ENCODE data around the gene BRD3. TPM values are rescaled to one million over a fixed set of nuclear protein-coding genes. Genes with fewer than 3 reads are reported as not detected.

BRD3 gene
- total RNA-seq, 1 experiment from 2014 or later, result 25.6 TPM

DNA sequence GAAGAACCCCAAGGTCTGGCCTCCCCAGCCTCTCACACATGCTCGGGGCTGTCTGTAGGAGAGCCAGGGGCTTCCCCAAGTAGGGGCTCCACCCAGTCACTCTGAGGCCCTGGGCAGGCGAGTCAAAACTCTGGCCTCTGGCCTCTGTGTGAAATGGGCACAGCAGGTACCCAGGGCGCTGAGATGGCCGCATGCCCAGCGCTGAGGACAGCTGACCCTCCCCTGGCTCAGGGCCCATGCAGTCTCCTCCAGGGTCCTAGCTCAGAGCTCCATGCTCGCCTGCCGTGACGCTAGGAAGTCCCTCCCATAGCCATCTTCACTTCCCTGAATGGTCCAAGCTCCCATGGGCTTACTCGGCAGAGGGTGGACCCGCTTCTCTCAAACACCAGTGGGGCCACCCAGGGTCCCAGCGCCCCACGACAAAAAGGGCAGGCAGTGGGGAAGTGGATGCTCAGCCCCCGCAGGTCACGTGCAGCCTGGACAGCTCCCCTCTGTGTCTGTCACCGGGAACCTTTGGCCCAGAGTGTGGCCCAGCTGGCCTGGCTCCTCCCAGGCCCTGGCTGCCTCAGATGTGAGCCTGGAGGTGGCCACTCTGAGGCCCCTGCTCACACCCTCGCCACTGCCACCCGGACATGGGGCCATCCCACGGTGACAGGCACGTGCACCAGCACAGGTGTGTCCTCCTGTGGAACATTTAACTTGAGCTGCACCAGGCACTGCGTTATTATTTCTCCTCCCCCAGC, 63.5 kb downstream of the BRD3 start:
- DNase-seq (ENCODE audit: unreplicated experiment), result no peak
- Mint-ChIP-seq H3K9me3 (ENCODE audit: unreplicated experiment) (no peaks in the 10 kb centered on the region), H3K4me1 (ENCODE audit: insufficient read depth, unreplicated experiment) (no peaks in the 10 kb centered on the region), H3K27me3 (ENCODE audit: insufficient read depth, unreplicated experiment) (peaks cover 13% of the 10 kb centered on the region), H3K36me3 (ENCODE audit: insufficient read depth, unreplicated experiment) (no peaks in the 10 kb centered on the region), H3K4me3 (ENCODE audit: unreplicated experiment) (no peak overlapping the region), H3K27ac (ENCODE audit: low read depth, unreplicated experiment) (no peak overlapping the region)
- no TSS peak for BruUV-seq (replicated peaks)
- TF ChIP-seq, protein P1, sequence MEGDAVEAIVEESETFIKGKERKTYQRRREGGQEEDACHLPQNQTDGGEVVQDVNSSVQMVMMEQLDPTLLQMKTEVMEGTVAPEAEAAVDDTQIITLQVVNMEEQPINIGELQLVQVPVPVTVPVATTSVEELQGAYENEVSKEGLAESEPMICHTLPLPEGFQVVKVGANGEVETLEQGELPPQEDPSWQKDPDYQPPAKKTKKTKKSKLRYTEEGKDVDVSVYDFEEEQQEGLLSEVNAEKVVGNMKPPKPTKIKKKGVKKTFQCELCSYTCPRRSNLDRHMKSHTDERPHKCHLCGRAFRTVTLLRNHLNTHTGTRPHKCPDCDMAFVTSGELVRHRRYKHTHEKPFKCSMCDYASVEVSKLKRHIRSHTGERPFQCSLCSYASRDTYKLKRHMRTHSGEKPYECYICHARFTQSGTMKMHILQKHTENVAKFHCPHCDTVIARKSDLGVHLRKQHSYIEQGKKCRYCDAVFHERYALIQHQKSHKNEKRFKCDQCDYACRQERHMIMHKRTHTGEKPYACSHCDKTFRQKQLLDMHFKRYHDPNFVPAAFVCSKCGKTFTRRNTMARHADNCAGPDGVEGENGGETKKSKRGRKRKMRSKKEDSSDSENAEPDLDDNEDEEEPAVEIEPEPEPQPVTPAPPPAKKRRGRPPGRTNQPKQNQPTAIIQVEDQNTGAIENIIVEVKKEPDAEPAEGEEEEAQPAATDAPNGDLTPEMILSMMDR (IDR thresholded peaks at IDR 0.05; ENCODE audit: unreplicated experiment), result no peak
- intact Hi-C loops (cut with micrococcal nuclease), result no loop called here
- ChIA-PET POLR2A (interaction anchor here (1.6 kb wide), 1 partner anchor 20 kb away, joined by 4 read pairs; the partner anchor contains the start of gene BRD3OS), CTCF (interaction anchor here (0.6 to 0.9 kb wide), 3 partner anchors 11 to 516 kb away, joined by 3 to 4 read pairs (median 3); no protein-coding TSS in a partner anchor)

DNA sequence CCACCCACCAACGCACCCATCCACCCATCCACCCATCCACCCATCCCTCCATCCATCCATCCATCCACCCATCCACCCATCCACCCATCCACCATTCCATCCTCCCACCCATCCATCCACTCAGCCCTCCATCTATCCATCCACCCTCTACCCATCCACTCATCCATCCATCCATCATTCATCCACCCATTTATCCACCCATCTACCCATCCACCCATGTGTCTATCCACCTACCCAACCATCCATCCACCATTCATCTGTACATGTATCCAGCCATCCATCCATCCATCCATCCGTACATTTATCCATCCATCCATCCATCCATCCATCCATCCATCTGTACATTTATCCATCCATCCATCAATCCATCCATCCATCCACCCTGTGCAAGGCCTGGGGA, 64.6 kb downstream of the BRD3 start:
- Mint-ChIP-seq H3K4me1 (ENCODE audit: insufficient read depth, unreplicated experiment) (no peaks in the 10 kb centered on the region), H3K36me3 (ENCODE audit: insufficient read depth, unreplicated experiment) (no peaks in the 10 kb centered on the region), H3K4me3 (ENCODE audit: unreplicated experiment) (no peak overlapping the region), H3K27ac (ENCODE audit: low read depth, unreplicated experiment) (no peak overlapping the region), H3K27me3 (ENCODE audit: insufficient read depth, unreplicated experiment) (peaks cover 13% of the 10 kb centered on the region), H3K9me3 (ENCODE audit: unreplicated experiment) (no peaks in the 10 kb centered on the region)
- intact Hi-C loops (cut with micrococcal nuclease), result no loop called here
- ChIA-PET CTCF (no interaction called here), POLR2A (no interaction called here)
- no TSS peak for BruUV-seq (replicated peaks)
- no peak for DNase-seq (ENCODE audit: unreplicated experiment)
- TF ChIP-seq, protein P1 (IDR thresholded peaks at IDR 0.05; ENCODE audit: unreplicated experiment), result no peak

DNA sequence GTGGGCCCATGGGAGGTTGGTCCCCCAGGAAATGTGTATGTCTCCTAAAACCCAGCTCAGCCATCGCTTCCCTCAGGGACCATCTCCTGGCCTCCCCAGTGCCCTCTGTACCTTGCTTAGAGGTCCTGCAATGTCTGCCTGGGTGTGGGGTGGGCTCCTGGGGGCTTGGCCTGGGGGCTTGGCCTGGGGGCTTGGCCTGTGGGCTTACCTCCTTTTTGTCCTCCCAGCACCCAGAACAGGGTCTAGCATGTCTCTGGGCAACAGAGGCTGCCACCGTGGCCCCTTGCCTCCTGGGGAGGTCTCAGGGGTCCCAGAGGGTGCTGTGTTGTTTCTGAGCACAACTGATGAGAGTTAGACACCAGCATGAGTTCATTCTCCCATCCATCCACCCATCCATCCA, 65.0 kb downstream of the BRD3 start:
- intact Hi-C loops (cut with micrococcal nuclease), result no loop called here
- DNase-seq (ENCODE audit: unreplicated experiment), result no peak
- no peaks in the 10 kb centered on the region for H3K4me1 Mint-ChIP-seq (ENCODE audit: insufficient read depth, unreplicated experiment)
- POLR2A ChIA-PET, result no interaction called here
- H3K4me3 Mint-ChIP-seq (ENCODE audit: unreplicated experiment), result no peak overlapping the region
- CTCF ChIA-PET, result interaction anchor here (0.6 kb wide), 1 partner anchor 337 kb away, joined by 5 read pairs; no protein-coding TSS in a partner anchor
- TF ChIP-seq, protein P1 (IDR thresholded peaks at IDR 0.05; ENCODE audit: unreplicated experiment), result no peak
- BruUV-seq (replicated peaks), result no TSS peak
- no peaks in the 10 kb centered on the region for H3K36me3 Mint-ChIP-seq (ENCODE audit: insufficient read depth, unreplicated experiment)
- H3K27me3 Mint-ChIP-seq (ENCODE audit: insufficient read depth, unreplicated experiment), result peaks cover 13% of the 10 kb centered on the region
- H3K27ac Mint-ChIP-seq (ENCODE audit: low read depth, unreplicated experiment), result no peak overlapping the region
- no peaks in the 10 kb centered on the region for H3K9me3 Mint-ChIP-seq (ENCODE audit: unreplicated experiment)

DNA sequence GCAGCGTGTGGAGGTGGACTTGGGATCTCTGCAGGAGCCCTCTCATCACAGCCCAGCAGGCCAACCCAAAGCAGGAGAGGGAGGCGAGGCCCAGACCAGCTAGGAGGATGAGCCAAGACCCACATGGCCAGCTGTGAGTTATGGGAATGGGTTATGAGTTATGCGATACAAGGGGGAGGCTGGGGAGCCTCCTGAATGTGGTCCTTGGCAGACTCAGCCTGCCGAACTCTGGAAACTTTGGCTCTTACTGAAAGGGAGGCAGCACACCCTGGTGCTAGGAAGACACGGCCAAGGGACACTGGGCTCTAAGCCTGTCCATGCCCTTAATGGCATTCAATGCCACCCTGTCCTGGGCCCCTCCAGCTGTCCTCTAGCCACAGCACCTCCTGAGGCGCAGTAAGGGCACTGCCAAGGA, 68.0 kb downstream of the BRD3 start:
- TF ChIP-seq, protein P1 (IDR thresholded peaks at IDR 0.05; ENCODE audit: unreplicated experiment), result no peak
- no peaks in the 10 kb centered on the region for H3K27me3 Mint-ChIP-seq (ENCODE audit: insufficient read depth, unreplicated experiment)
- H3K4me3 Mint-ChIP-seq (ENCODE audit: unreplicated experiment), result no peak overlapping the region
- no TSS peak for BruUV-seq (replicated peaks)
- intact Hi-C loops (cut with micrococcal nuclease), result no loop called here
- H3K27ac Mint-ChIP-seq (ENCODE audit: low read depth, unreplicated experiment), result no peak overlapping the region
- CTCF ChIA-PET, result no interaction called here
- no peak for DNase-seq (ENCODE audit: unreplicated experiment)
- H3K36me3 Mint-ChIP-seq (ENCODE audit: insufficient read depth, unreplicated experiment), result no peaks in the 10 kb centered on the region
- H3K4me1 Mint-ChIP-seq (ENCODE audit: insufficient read depth, unreplicated experiment), result no peaks in the 10 kb centered on the region
- H3K9me3 Mint-ChIP-seq (ENCODE audit: unreplicated experiment), result no peaks in the 10 kb centered on the region
- POLR2A ChIA-PET, result no interaction called here
